HL-60/S4 treated with retinoic acid at 250 ng/mL for 4 days and 3 days (cell line): ENCODE results near the gene PRR4.

ENCODE experiments used
- in situ Hi-C: fragments of 300-500 bp; cut with MboI; formaldehyde crosslinking; loops from 2 replicates; pipeline ENCODE4 v1.7.0; 2022; ENCODE audit warnings: low sequenced_read_pairs

The PRR4 gene

GRCh38 chr12:10802587-10802986 is 46.7 kb downstream of the PRR4 start, which contains the start of gene TAS2R7:
Gene TAS2R7 (minus strand): TSS chr12:10802627. CDS start chr12:10802570, 57 bp downstream.
- in situ Hi-C loops, result no loop called here

- in situ Hi-C loops, result no loop called here
These were observed 47.5 kb downstream of the PRR4 start for GRCh38 chr12:10801741-10802140.
